Panc1 (cell line): ENCODE measurements around the gene MPRIP. TPM values are rescaled to one million over a fixed set of nuclear protein-coding genes. Genes with fewer than 3 reads are reported as not detected.

Source experiments
- ATAC-seq: fragments of 200-7000 bp; cut with Tn5 transposase; 2 replicates; pipeline ENCODE4 v1.9.1; 2020; ENCODE audit warnings: mild to moderate bottlenecking, moderate library complexity
- BruUV-seq: library from RNA; stranded (reverse); fragments of 400-500 nt; replicated peaks from 2 replicates; lab custom pipeline; 2021; lab: Mats Ljungman, UMichigan
- CTCF ChIA-PET: fragments of 300-600 bp; sonication (Branson Sonifier 250); formaldehyde crosslinking; loops from one replicate; lab custom pipeline; 2022; ENCODE audit warnings: antibody characterized with exemption; lab: Charles Lee
- POLR2A ChIA-PET: fragments of 300-600 bp; sonication (Branson Sonifier 250); formaldehyde crosslinking; loops from one replicate; lab custom pipeline; 2022; ENCODE audit warnings: antibody characterized with exemption; lab: Charles Lee
- DNase-seq: peaks from one replicate; pipeline ENCODE4 v3.0.0-alpha.2; 2010; ENCODE audit warnings: low read depth, low spot score
- H3K27ac ChIP-seq: 2 replicates; pipeline ENCODE4 v1.5.1; 2011; ENCODE audit warnings: mild to moderate bottlenecking, low read length, inconsistent platforms
- H3K27me3 ChIP-seq: fragments of 200-500 bp; sonication (Bioruptor generic); 2 replicates; pipeline ENCODE4 v1.6.0; 2014; ENCODE audit warnings: low read length, inconsistent platforms; ENCODE audit not compliant: control insufficient read depth, insufficient read depth
- H3K36me3 ChIP-seq: fragments of 200-500 bp; sonication (Bioruptor generic); 2 replicates; pipeline ENCODE4 v1.5.1; 2014; ENCODE audit warnings: inconsistent platforms, mild to moderate bottlenecking, low read length, moderate library complexity; ENCODE audit not compliant: control insufficient read depth, insufficient read depth
- H3K4me1 ChIP-seq: 2 replicates; pipeline ENCODE4 v1.5.1; 2011; ENCODE audit warnings: inconsistent platforms, mild to moderate bottlenecking, low read length, moderate library complexity; ENCODE audit not compliant: control insufficient read depth, insufficient read depth
- H3K4me3 ChIP-seq, 2 experiments: 2 replicates each; pipeline ENCODE4 v1.5.1; 2011 to 2012; ENCODE audit warnings: low read depth in 2 of 2, low read length in 2 of 2, mild to moderate bottlenecking in 2 of 2, inconsistent platforms in 1 of 2, moderate library complexity in 1 of 2
- H3K9me3 ChIP-seq: fragments of 200-500 bp; sonication (Bioruptor generic); 2 replicates; pipeline ENCODE4 v1.5.1; 2014; ENCODE audit warnings: low read depth, mild to moderate bottlenecking, inconsistent platforms, low read length, moderate library complexity; ENCODE audit not compliant: control insufficient read depth, insufficient read depth
- POLR2AphosphoS5 ChIP-seq: IDR thresholded peaks from 2 replicates; pipeline ENCODE4 v1.6.1; 2012; ENCODE audit warnings: mild to moderate bottlenecking, low read depth, low read length, moderate library complexity
- SIN3A ChIP-seq: IDR thresholded peaks from 2 replicates; pipeline ENCODE4 v1.6.1; 2012; ENCODE audit warnings: low read depth, mild to moderate bottlenecking, low read length, moderate library complexity, borderline replicate concordance; ENCODE audit not compliant: insufficient read depth
- TCF7L2 ChIP-seq: IDR thresholded peaks from 2 replicates; pipeline ENCODE4 v1.6.1; 2011; ENCODE audit warnings: mild to moderate bottlenecking, low read depth, low read length, inconsistent platforms
- in situ Hi-C: cut with HindIII; loops from 2 replicates; pipeline ENCODE4 v1.10.0; 2016; ENCODE audit warnings: low sequenced_read_pairs, low pct_unique_long_range_greater_than_20kb
- intact Hi-C: fragments of 100-400 bp; cut with micrococcal nuclease; formaldehyde crosslinking; loops from one replicate; pipeline ENCODE4 v1.10.0; 2022; ENCODE audit not compliant: unreplicated experiment
- total RNA-seq: library from RNA; stranded (reverse); gene quantifications from one replicate; pipeline ENCODE4 v1.2.1, GENCODE V29; 2021; ENCODE audit not compliant: unreplicated experiment
- TF ChIP-seq, protein P1 (sequence below), 2 experiments: IDR thresholded peaks; 2 replicates each; pipeline ENCODE4 v1.6.1; 2011 to 2012; ENCODE audit warnings: low read depth in 2 of 2, control low read depth in 1 of 2, low read length in 1 of 2, mild to moderate bottlenecking in 1 of 2, moderate library complexity in 1 of 2; ENCODE audit not compliant: insufficient read depth in 1 of 2
- TF ChIP-seq, protein P2 (sequence below): fragments of 450-650 bp; IDR thresholded peaks from 2 replicates; pipeline ENCODE4 v1.5.1; 2017; ENCODE audit warnings: mild to moderate bottlenecking

MPRIP gene
- total RNA-seq, 1 experiment from 2014 or later = 155 TPM

DNA sequence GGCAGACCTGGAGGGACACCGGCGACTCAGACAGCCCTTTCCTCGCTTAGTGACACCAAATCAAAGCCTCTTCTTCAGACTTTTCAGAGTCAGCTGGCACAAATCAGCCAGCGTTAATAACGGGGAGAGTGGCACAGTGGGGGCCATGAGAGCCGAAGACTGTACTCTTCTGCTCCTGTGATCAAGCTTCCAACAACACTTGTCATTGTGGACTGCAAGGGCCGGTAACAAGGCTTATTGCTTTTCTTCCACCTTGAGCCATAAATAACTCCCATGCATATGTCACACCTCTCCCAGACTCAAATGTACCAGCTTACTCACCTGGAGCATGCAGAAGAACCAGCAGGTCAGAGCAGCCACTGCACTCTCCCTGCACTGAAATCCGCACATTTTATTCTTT lies 181.9 kb downstream of the MPRIP start:
- TF ChIP-seq SIN3A (no peak), POLR2AphosphoS5 (no peak), TCF7L2 (no peak)
- TF ChIP-seq, protein P1, sequence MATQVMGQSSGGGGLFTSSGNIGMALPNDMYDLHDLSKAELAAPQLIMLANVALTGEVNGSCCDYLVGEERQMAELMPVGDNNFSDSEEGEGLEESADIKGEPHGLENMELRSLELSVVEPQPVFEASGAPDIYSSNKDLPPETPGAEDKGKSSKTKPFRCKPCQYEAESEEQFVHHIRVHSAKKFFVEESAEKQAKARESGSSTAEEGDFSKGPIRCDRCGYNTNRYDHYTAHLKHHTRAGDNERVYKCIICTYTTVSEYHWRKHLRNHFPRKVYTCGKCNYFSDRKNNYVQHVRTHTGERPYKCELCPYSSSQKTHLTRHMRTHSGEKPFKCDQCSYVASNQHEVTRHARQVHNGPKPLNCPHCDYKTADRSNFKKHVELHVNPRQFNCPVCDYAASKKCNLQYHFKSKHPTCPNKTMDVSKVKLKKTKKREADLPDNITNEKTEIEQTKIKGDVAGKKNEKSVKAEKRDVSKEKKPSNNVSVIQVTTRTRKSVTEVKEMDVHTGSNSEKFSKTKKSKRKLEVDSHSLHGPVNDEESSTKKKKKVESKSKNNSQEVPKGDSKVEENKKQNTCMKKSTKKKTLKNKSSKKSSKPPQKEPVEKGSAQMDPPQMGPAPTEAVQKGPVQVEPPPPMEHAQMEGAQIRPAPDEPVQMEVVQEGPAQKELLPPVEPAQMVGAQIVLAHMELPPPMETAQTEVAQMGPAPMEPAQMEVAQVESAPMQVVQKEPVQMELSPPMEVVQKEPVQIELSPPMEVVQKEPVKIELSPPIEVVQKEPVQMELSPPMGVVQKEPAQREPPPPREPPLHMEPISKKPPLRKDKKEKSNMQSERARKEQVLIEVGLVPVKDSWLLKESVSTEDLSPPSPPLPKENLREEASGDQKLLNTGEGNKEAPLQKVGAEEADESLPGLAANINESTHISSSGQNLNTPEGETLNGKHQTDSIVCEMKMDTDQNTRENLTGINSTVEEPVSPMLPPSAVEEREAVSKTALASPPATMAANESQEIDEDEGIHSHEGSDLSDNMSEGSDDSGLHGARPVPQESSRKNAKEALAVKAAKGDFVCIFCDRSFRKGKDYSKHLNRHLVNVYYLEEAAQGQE (IDR thresholded peaks at IDR 0.05; ENCODE audit: insufficient read depth in 1 of 2, low read depth in 2 of 2, low read length in 1 of 2) = no peak
- TF ChIP-seq, protein P2, sequence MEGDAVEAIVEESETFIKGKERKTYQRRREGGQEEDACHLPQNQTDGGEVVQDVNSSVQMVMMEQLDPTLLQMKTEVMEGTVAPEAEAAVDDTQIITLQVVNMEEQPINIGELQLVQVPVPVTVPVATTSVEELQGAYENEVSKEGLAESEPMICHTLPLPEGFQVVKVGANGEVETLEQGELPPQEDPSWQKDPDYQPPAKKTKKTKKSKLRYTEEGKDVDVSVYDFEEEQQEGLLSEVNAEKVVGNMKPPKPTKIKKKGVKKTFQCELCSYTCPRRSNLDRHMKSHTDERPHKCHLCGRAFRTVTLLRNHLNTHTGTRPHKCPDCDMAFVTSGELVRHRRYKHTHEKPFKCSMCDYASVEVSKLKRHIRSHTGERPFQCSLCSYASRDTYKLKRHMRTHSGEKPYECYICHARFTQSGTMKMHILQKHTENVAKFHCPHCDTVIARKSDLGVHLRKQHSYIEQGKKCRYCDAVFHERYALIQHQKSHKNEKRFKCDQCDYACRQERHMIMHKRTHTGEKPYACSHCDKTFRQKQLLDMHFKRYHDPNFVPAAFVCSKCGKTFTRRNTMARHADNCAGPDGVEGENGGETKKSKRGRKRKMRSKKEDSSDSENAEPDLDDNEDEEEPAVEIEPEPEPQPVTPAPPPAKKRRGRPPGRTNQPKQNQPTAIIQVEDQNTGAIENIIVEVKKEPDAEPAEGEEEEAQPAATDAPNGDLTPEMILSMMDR = no peak
- Histone ChIP-seq H3K9me3 (no peaks in the 10 kb centered on the region), H3K4me1 (no peaks in the 10 kb centered on the region), H3K4me3 (no peak overlapping the region), H3K36me3 (peaks cover 12% of the 10 kb centered on the region), H3K27me3 (no peaks in the 10 kb centered on the region), H3K27ac (no peak overlapping the region)
- DNase-seq = no peak
- ChIA-PET POLR2A (no interaction called here), CTCF (no interaction called here)
- BruUV-seq = TSS peak; percentile 52
- in situ Hi-C loops (no loop called here), intact Hi-C loops (no loop called here)
- ATAC-seq = no peak

DNA sequence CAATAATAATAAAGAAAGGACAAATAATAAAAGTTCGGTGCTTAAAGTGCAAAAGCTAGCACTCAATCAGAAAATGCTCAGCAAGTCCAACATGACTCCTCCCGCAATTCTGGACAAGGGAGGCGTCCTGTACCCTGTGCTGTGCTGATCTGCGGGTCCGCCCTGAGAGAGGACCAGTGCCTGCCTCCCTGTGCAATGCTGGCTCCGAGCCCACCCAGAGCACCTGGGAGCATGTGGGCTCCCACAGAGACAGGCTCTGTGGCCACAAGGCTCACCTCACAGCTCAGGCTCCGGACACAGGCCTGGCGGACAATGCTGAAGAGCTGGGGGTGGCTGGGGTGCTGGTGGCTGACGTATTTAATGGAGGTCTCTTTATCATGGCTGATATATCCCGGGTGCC lies 183.6 kb downstream of the MPRIP start:
- Histone ChIP-seq H3K27ac (no peak overlapping the region), H3K4me1 (no peaks in the 10 kb centered on the region), H3K36me3 (peaks cover 12% of the 10 kb centered on the region), H3K9me3 (no peaks in the 10 kb centered on the region), H3K4me3 (no peak overlapping the region), H3K27me3 (no peaks in the 10 kb centered on the region)
- ATAC-seq = no peak
- no TSS peak for BruUV-seq
- ChIA-PET POLR2A (no interaction called here), CTCF (no interaction called here)
- DNase-seq = no peak
- in situ Hi-C loops (no loop called here), intact Hi-C loops (no loop called here)
- TF ChIP-seq SIN3A (no peak), POLR2AphosphoS5 (no peak)

DNA sequence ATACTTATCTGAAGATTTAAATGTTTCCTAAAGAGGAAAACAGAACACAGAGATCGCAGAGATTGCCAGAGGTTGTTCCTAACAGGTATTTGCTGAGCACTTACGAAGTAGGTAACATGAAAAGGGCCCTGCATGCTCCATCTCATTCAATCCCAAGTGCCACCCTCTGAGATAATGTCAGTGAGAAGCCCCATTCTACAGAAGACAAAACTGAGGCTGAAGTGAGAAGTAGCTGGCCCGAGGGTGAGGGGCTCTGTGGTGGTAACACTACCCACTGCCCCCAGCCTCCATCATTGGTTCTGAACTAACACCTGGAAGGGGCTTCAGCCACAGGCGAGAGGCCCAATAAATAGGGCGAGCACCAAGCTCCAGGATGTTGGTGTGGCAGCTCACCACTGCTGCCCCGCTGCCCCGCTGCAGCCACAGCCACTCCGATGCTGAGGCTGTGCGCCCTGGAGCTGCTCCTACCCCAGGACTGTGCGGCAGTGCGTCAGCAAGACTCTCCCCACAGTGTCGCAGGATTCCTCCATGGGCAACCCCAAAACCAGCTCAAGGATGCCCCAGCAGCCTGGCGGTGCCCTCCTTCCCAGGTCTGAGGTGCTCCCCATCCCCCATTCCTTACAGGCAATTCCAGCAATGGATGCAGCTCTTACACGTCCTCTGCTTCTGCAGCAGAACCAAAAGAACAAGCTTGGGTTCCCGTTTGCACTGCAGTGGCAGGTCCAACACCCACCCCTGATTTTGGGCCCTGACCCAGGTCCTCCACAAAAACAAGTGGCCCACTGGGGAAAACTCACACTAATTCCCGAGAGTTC lies 184.4 kb downstream of the MPRIP start:
- no peaks in the 10 kb centered on the region for H3K9me3 ChIP-seq
- in situ Hi-C loops (no loop called here), intact Hi-C loops (no loop called here)
- CTCF ChIA-PET = no interaction called here
- POLR2A ChIA-PET = no interaction called here
- BruUV-seq = no TSS peak
- H3K4me1 ChIP-seq = no peaks in the 10 kb centered on the region
- no peak overlapping the region for H3K27ac ChIP-seq
- ATAC-seq = no peak
- H3K4me3 ChIP-seq = no peak overlapping the region
- H3K27me3 ChIP-seq = no peaks in the 10 kb centered on the region
- H3K36me3 ChIP-seq = peaks cover 12% of the 10 kb centered on the region
- no peak for TF ChIP-seq SIN3A
- no peak for TF ChIP-seq POLR2AphosphoS5
- TF ChIP-seq, protein P1 (IDR thresholded peaks at IDR 0.05; ENCODE audit: insufficient read depth in 1 of 2, low read depth in 2 of 2, low read length in 1 of 2) = no peak
- TF ChIP-seq TCF7L2 = no peak
- TF ChIP-seq, protein P2 = no peak
- DNase-seq = no peak
